Nucleus accumbens (tissue), 56 donors: ENCODE results near the gene ITGA3.

Source experiments
- DNase-seq, 56 donors: peaks; one replicate each; lab custom pipeline; 2025; lab: John Stamatoyannopoulos, UW

Gene ITGA3

GRCh38 chr17:50105811-50106210, 49.9 kb downstream of the ITGA3 start:
- DNase-seq = no peak

- no peak for DNase-seq
These were observed 50.7 kb downstream of the ITGA3 start for GRCh38 chr17:50106393-50107131.

- DNase-seq = no peak
These were observed 52.0 kb downstream of the ITGA3 start for GRCh38 chr17:50107790-50108414.

- peak in 11 of 56 donors; percentile 15 to 55 (median 33) for DNase-seq
These were observed 52.6 kb downstream of the ITGA3 start for GRCh38 chr17:50108556-50108955.

GRCh38 chr17:50109207-50109606, 53.3 kb downstream of the ITGA3 start:
- no peak for DNase-seq

GRCh38 chr17:50109785-50110184, 53.9 kb downstream of the ITGA3 start:
- DNase-seq = no peak

GRCh38 chr17:50110591-50111349, 54.9 kb downstream of the ITGA3 start:
- peak in 1 of 56 donors; percentile 41 for DNase-seq

GRCh38 chr17:50111673-50112655, 56.1 kb downstream of the ITGA3 start:
- DNase-seq = peak in 22 of 56 donors; percentile 11 to 59 (median 34)

- peak in 2 of 56 donors; percentile 16 to 20 for DNase-seq
These were observed 56.8 kb downstream of the ITGA3 start for GRCh38 chr17:50112694-50113093.

- DNase-seq = peak in 1 of 56 donors; percentile 21
These were observed 57.9 kb downstream of the ITGA3 start for GRCh38 chr17:50113624-50114320.

GRCh38 chr17:50114401-50114800, 58.5 kb downstream of the ITGA3 start:
- no peak for DNase-seq

GRCh38 chr17:50114849-50115357, 59.0 kb downstream of the ITGA3 start:
- DNase-seq = peak in 15 of 56 donors; percentile 7 to 67 (median 31)

GRCh38 chr17:50115756-50116155, 59.8 kb downstream of the ITGA3 start:
- DNase-seq = no peak

- DNase-seq = peak in 10 of 56 donors; percentile 16 to 64 (median 30)
These were observed 61.5 kb downstream of the ITGA3 start for GRCh38 chr17:50117202-50118051.

- DNase-seq = peak in 13 of 56 donors; percentile 16 to 69 (median 29)
These were observed 62.3 kb downstream of the ITGA3 start for GRCh38 chr17:50118076-50118827.

- DNase-seq = no peak
These were observed 62.9 kb downstream of the ITGA3 start for GRCh38 chr17:50118828-50119218.

GRCh38 chr17:50120475-50121253, 64.8 kb downstream of the ITGA3 start:
- DNase-seq = no peak
